AG10803 (cell line): Measurements from ENCODE around the gene EPHX1.

Experiments used
- DNase-seq: peaks from one replicate; pipeline ENCODE4 v3.0.0; 2010; ENCODE audit warnings: low read depth
- H3K4me3 ChIP-seq: 2 replicates; pipeline ENCODE4 v1.5.1; 2011; ENCODE audit warnings: mild to moderate bottlenecking, low read length, control low read depth
- CTCF ChIP-seq: conservative IDR thresholded peaks from 2 replicates; pipeline ENCODE4 v1.5.1; 2011; ENCODE audit warnings: mild to moderate bottlenecking, low read length, control low read depth, inconsistent platforms

Gene EPHX1

DNA sequence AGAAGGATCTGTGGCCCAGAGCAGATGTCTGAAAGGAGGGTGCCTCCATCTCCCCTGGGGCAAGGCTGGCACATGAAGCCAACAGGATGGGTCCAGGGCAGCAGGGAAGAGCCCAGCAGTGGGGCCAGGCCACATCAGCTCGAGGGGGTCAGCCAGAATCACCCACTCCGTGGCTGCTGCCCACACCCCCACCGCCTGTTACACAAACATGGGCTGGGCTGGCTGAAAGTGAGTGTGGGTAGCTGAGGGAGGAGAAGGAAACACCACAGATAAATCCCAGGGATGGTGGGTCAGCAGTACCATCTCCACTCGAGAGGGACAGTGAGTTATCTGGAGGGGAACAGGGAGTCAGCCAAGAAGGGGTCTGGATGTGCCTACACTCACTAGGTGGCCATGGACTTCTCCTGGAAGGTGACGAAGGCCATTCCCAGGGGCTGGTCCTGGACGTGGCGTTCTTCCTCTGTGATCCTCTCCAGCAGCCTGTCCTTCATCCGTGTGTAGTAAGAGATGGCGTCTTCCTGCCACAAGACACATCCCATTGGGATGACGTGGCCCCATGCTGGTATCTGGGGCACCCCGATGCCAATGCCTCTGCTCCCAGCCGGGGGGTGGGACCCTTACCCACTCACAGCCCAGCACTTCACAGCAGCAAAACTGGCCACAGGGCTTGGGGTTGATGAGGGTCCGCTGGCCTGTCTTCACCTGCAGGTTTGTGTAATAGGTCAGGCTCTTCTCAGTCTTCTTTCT is 52.1 kb downstream of the EPHX1 start:
- no peak for DNase-seq

DNA sequence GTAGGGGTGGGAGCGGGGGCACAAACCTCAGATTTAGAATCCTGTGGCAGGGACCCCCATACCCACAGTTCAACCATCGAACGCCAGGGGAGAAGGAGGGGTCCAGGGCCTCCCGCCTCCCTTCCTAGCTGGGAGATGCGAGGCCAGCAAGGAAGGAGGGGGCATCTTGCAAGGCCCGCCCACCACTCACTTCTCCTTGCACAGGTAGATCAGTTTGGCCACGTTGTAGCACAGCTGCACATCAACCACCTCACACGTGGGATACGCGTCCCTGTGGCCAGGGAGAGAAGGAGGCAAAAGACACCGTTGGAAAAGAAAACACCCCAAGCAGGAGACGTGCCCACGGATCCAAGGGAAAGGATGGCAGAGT is 52.6 kb downstream of the EPHX1 start:
- no peak overlapping the region for H3K4me3 ChIP-seq
- no peak for DNase-seq
- no peak for TF ChIP-seq CTCF

More for the DNA sequence above, 52.1 kb downstream of the EPHX1 start:
- no peak for TF ChIP-seq CTCF
- H3K4me3 ChIP-seq: no peak overlapping the region

DNA sequence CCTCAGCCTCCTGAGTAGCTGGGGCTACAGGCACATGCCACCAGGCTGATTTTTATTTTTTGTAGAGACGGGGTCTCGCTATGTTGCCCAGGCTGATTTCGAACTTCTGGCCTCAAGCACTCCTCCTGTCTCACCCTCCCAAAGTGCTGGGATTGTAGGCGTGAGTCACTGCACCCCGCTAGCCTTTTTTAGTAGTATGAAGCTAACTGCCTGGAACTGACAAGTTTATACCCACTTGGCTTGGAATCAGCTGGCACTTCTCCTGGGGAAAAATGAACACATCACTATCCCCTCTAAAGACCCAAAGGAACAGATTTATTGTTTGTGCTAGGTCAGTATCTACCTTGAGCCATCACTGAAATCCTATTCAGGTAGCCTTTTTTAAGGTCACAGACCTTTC is 53.2 kb downstream of the EPHX1 start:
- TF ChIP-seq CTCF: no peak
- DNase-seq: no peak
- H3K4me3 ChIP-seq: no peak overlapping the region

- no peak overlapping the region for H3K4me3 ChIP-seq
- DNase-seq: no peak
These were observed 55.6 kb downstream of the EPHX1 start for GRCh38 chr1:225865514-225865913.

GRCh38 chr1:225866061-225866837 is 56.3 kb downstream of the EPHX1 start:
- peak; percentile 35 for DNase-seq
- H3K4me3 ChIP-seq: no peak overlapping the region
- no peak for TF ChIP-seq CTCF

More at GRCh38 chr1:225865514-225865913, 55.6 kb downstream of the EPHX1 start:
- no peak for TF ChIP-seq CTCF

- no peak for TF ChIP-seq CTCF
- H3K4me3 ChIP-seq: no peak overlapping the region
- no peak for DNase-seq
These were observed 57.1 kb downstream of the EPHX1 start for GRCh38 chr1:225866981-225867380.
